Measurements from ENCODE around the gene LRRC59.
"Not testable (repeated sequence)": the region's sequence is repeated elsewhere in the genome, so short reads cannot be mapped to it uniquely, and the experiment has no call there.

Gene LRRC59

GRCh38 chr17:50397111-50397918 is at the start of gene LRRC59:
Gene LRRC59, minus strand, starts transcription at chr17:50397523. Its CDS starts 206 bp downstream, at chr17:50397317.
- DNase-seq (ENCODE audit: low spot score): peak; percentile 95

GRCh38 chr17:50445730-50446325 is 48.5 kb upstream of the LRRC59 start:
- DNase-seq (ENCODE audit: low spot score): no peak

- no peak for DNase-seq (ENCODE audit: low spot score)
Measured at GRCh38 chr17:50444841-50445715, 47.8 kb upstream of the LRRC59 start.

- peak; percentile 28 for DNase-seq (ENCODE audit: low spot score)
Measured at GRCh38 chr17:50443505-50443974, 46.2 kb upstream of the LRRC59 start.

GRCh38 chr17:50440838-50441829 is 43.8 kb upstream of the LRRC59 start:
- no peak for DNase-seq (ENCODE audit: low spot score)

GRCh38 chr17:50440172-50440837 is 43.0 kb upstream of the LRRC59 start:
- DNase-seq (ENCODE audit: low spot score): no peak

- no peak for DNase-seq (ENCODE audit: low spot score)
Measured at GRCh38 chr17:50439008-50439407, 41.7 kb upstream of the LRRC59 start.

- no peak for DNase-seq (ENCODE audit: low spot score)
Measured at GRCh38 chr17:50437409-50437808, 40.1 kb upstream of the LRRC59 start.

GRCh38 chr17:50432125-50432762 is 34.9 kb upstream of the LRRC59 start:
- DNase-seq (ENCODE audit: low spot score): no peak

GRCh38 chr17:50430821-50431618 is 33.7 kb upstream of the LRRC59 start:
- DNase-seq (ENCODE audit: low spot score): no peak

GRCh38 chr17:50429793-50430192 is 32.5 kb upstream of the LRRC59 start:
- no peak for DNase-seq (ENCODE audit: low spot score)

- no peak for DNase-seq (ENCODE audit: low spot score)
Measured at GRCh38 chr17:50428831-50429424, 31.6 kb upstream of the LRRC59 start.

- DNase-seq (ENCODE audit: low spot score): not testable (repeated sequence)
Measured at GRCh38 chr17:50428126-50428525, 30.8 kb upstream of the LRRC59 start.

GRCh38 chr17:50426814-50427787 is 29.8 kb upstream of the LRRC59 start:
- DNase-seq (ENCODE audit: low spot score): peak; percentile 60

- no peak for DNase-seq (ENCODE audit: low spot score)
Measured at GRCh38 chr17:50426472-50426782, 29.1 kb upstream of the LRRC59 start.

GRCh38 chr17:50425682-50426471 is 28.6 kb upstream of the LRRC59 start, which contains the start of gene ACSF2:
Gene ACSF2, plus strand, starts transcription at chr17:50426218. Its CDS starts 44 bp downstream, at chr17:50426262.
- peak; percentile 94 for DNase-seq (ENCODE audit: low spot score)

All from AG20443 (cell line).